SU-DHL-6 (cell line): ENCODE data around the gene EFL1.

Experiments used
- EZH2phosphoT487 ChIP-seq: fragments of 200-600 bp; sonication (generic), shearing (Covaris generic); conservative IDR thresholded peaks from 2 replicates; pipeline ENCODE4 v1.6.1; 2018; ENCODE audit warnings: mild to moderate bottlenecking, antibody characterized with exemption, low read length, moderate library complexity, mixed read lengths
- TF ChIP-seq, protein P1 (sequence below): fragments of 200-600 bp; sonication (generic); IDR thresholded peaks from one replicate; pipeline ENCODE4 v1.5.1; 2017; ENCODE audit warnings: antibody characterized with exemption, mild to moderate bottlenecking, low read length, moderate library complexity; ENCODE audit not compliant: insufficient read depth, poor library complexity, severe bottlenecking

DNA sequence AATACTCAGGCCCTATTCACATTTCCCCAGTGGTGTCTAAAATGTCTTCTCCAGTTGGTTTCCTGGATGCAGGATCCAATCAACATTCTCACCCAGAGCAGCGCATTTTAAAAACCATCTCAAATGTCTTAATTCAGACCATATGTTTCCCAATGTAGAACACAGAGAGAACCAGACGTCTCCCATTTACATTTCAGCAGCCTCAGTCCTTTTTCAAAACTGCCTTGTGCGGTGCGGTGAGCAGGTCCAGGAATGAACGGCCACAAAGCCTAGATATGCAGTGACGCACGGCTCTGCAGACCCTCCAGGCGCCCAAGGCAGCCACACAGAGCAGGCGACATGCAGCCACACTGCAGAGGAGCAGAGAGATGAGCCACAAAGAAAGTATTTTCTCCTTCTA, 150.6 kb downstream of the EFL1 start:
- TF ChIP-seq, protein P1, sequence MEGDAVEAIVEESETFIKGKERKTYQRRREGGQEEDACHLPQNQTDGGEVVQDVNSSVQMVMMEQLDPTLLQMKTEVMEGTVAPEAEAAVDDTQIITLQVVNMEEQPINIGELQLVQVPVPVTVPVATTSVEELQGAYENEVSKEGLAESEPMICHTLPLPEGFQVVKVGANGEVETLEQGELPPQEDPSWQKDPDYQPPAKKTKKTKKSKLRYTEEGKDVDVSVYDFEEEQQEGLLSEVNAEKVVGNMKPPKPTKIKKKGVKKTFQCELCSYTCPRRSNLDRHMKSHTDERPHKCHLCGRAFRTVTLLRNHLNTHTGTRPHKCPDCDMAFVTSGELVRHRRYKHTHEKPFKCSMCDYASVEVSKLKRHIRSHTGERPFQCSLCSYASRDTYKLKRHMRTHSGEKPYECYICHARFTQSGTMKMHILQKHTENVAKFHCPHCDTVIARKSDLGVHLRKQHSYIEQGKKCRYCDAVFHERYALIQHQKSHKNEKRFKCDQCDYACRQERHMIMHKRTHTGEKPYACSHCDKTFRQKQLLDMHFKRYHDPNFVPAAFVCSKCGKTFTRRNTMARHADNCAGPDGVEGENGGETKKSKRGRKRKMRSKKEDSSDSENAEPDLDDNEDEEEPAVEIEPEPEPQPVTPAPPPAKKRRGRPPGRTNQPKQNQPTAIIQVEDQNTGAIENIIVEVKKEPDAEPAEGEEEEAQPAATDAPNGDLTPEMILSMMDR: no peak
- TF ChIP-seq EZH2phosphoT487: no peak
